HEK293T (cell line): ENCODE results near the gene ALG6.

ENCODE experiments used
- CTCF ChIA-PET: fragments of 350-600 bp; formaldehyde crosslinking; extraction: SDS; loops from one replicate; lab custom pipeline; 2021; ENCODE audit warnings: antibody characterized with exemption, inconsistent platforms; lab: Yijun Ruan, JAX
- POLR2A ChIA-PET: fragments of 350-600 bp; formaldehyde crosslinking; extraction: SDS; loops from one replicate; lab custom pipeline; 2020; ENCODE audit warnings: antibody characterized with exemption, inconsistent platforms; lab: Yijun Ruan, JAX
- DNase-seq: peaks from one replicate; pipeline ENCODE4 v3.0.0; 2012; ENCODE audit warnings: mixed read lengths; ENCODE audit errors: extremely low spot score
- ARNT ChIP-seq: fragments of 450-650 bp; IDR thresholded peaks from 2 replicates; pipeline ENCODE4 v1.6.1; 2017; ENCODE audit warnings: mild to moderate bottlenecking
- BHLHE40 ChIP-seq: fragments of 450-650 bp; IDR thresholded peaks from 2 replicates; pipeline ENCODE4 v1.6.1; 2016; ENCODE audit warnings: mild to moderate bottlenecking, moderate library complexity, borderline replicate concordance
- CTBP1 ChIP-seq: fragments of 450-650 bp; IDR thresholded peaks from 2 replicates; pipeline ENCODE4 v1.6.1; 2016; ENCODE audit warnings: borderline replicate concordance
- ELF4 ChIP-seq: fragments of 450-650 bp; IDR thresholded peaks from 2 replicates; pipeline ENCODE4 v1.6.1; 2017; ENCODE audit warnings: antibody characterized with exemption
- FOXA1 ChIP-seq: fragments of 450-650 bp; IDR thresholded peaks from 2 replicates; pipeline ENCODE4 v1.6.1; 2016; ENCODE audit warnings: mild to moderate bottlenecking
- FOXK2 ChIP-seq: fragments of 450-650 bp; IDR thresholded peaks from 2 replicates; pipeline ENCODE4 v1.6.1; 2016; ENCODE audit warnings: mild to moderate bottlenecking
- FOXM1 ChIP-seq: fragments of 450-650 bp; IDR thresholded peaks from 2 replicates; pipeline ENCODE4 v1.6.1; 2017; ENCODE audit warnings: mild to moderate bottlenecking, borderline replicate concordance
- HDGF ChIP-seq: fragments of 450-650 bp; IDR thresholded peaks from 2 replicates; pipeline ENCODE4 v1.6.1; 2017; ENCODE audit warnings: antibody characterized with exemption, borderline replicate concordance
- L3MBTL2 ChIP-seq: fragments of 450-650 bp; conservative IDR thresholded peaks from 2 replicates; pipeline ENCODE4 v1.6.1; 2016; ENCODE audit warnings: mild to moderate bottlenecking
- LEF1 ChIP-seq: fragments of 450-650 bp; IDR thresholded peaks from 2 replicates; pipeline ENCODE4 v1.6.1; 2017; ENCODE audit warnings: mild to moderate bottlenecking, borderline replicate concordance
- NFRKB ChIP-seq: fragments of 450-650 bp; IDR thresholded peaks from 2 replicates; pipeline ENCODE4 v1.6.1; 2016; ENCODE audit warnings: mild to moderate bottlenecking, moderate library complexity
- PKNOX1 ChIP-seq: fragments of 450-650 bp; IDR thresholded peaks from 2 replicates; pipeline ENCODE4 v1.6.1; 2016
- SP1 ChIP-seq: fragments of 450-650 bp; IDR thresholded peaks from 2 replicates; pipeline ENCODE4 v1.6.1; 2017
- SUZ12 ChIP-seq: fragments of 450-650 bp; IDR thresholded peaks from 2 replicates; pipeline ENCODE4 v1.6.1; 2016; ENCODE audit warnings: mild to moderate bottlenecking
- TARDBP ChIP-seq: fragments of 450-650 bp; IDR thresholded peaks from 2 replicates; pipeline ENCODE4 v1.6.1; 2016
- ZNF384 ChIP-seq: fragments of 450-650 bp; IDR thresholded peaks from 2 replicates; pipeline ENCODE4 v1.6.1; 2016

ALG6 gene

GRCh38 chr1:63323865-63324778, 43.3 kb upstream of the ALG6 start:
- ChIA-PET CTCF (interaction anchor here (0.6 kb wide), 1 partner anchor 601 kb away, joined by 3 read pairs; no protein-coding TSS in a partner anchor), POLR2A (interaction anchor here (0.9 to 3.0 kb wide), 4 partner anchors 12 to 119 kb away, joined by 3 to 9 read pairs (median 6); partner anchors contain the start of gene ALG6)
- no peak for TF ChIP-seq FOXK2
- TF ChIP-seq FOXM1: 0 out of 2 replicates have a peak, but pooled peaks have one; percentile 25
- no peak for DNase-seq

- ChIA-PET CTCF (no interaction called here), POLR2A (no interaction called here)
- TF ChIP-seq FOXM1 (no peak), L3MBTL2 (no peak), FOXA1 (no peak), PKNOX1 (no peak), CTBP1 (no peak), ELF4 (no peak), SP1 (no peak)
- DNase-seq: no peak
Observed at GRCh38 chr1:63324779-63325119, 42.7 kb upstream of the ALG6 start.

- POLR2A ChIA-PET: no interaction called here
Observed at GRCh38 chr1:63325279-63325985, 42.0 kb upstream of the ALG6 start.

GRCh38 chr1:63326106-63326472, 41.3 kb upstream of the ALG6 start:
- TF ChIP-seq FOXK2: no peak
- TF ChIP-seq HDGF: no peak
- no peak for TF ChIP-seq L3MBTL2
- TF ChIP-seq ZNF384: no peak
- no peak for TF ChIP-seq FOXA1
- TF ChIP-seq ARNT: no peak
- TF ChIP-seq BHLHE40: no peak
- TF ChIP-seq FOXM1: no peak
- TF ChIP-seq ELF4: no peak
- TF ChIP-seq LEF1: no peak
- TF ChIP-seq SP1: no peak
- no peak for TF ChIP-seq NFRKB
- TF ChIP-seq PKNOX1: no peak
- DNase-seq: peak; percentile 35
- CTCF ChIA-PET: interaction anchor here (0.6 to 1.3 kb wide), 3 partner anchors 9 to 15 kb away, joined by 3 read pairs; no protein-coding TSS in a partner anchor
- POLR2A ChIA-PET: no interaction called here

More at GRCh38 chr1:63325279-63325985, 42.0 kb upstream of the ALG6 start:
- no peak for DNase-seq
- TF ChIP-seq NFRKB (no peak), ARNT (no peak), LEF1 (no peak), CTBP1 (no peak)
- CTCF ChIA-PET: interaction anchor here (0.6 kb wide), 1 partner anchor 9 kb away, joined by 3 read pairs; no protein-coding TSS in a partner anchor

GRCh38 chr1:63326473-63327380, 40.7 kb upstream of the ALG6 start:
- peak; percentile 55 for DNase-seq
- CTCF ChIA-PET: interaction anchor here (0.5 to 1.8 kb wide), 8 partner anchors 9 to 1890 kb away, joined by 3 to 7 read pairs (median 3); no protein-coding TSS in a partner anchor
- POLR2A ChIA-PET: interaction anchor here (0.8 to 1.0 kb wide), 2 partner anchors 8 to 41 kb away, joined by 3 to 4 read pairs; no protein-coding TSS in a partner anchor
- TF ChIP-seq SP1 (no peak), HDGF (no peak), FOXA1 (no peak), ZNF384 (no peak), ARNT (no peak), BHLHE40 (no peak), ELF4 (no peak), NFRKB (no peak), FOXM1 (no peak), LEF1 (no peak), PKNOX1 (no peak), SUZ12 (no peak), TARDBP (no peak), L3MBTL2 (no peak)
